K562 (cell line): ENCODE measurements around the gene TRPV5. TPM values are rescaled to one million over a fixed set of nuclear protein-coding genes. Genes with fewer than 3 reads are reported as not detected.

Source experiments
- HDAC1 ChIP-seq, 2 experiments: fragments of 450-650 bp; IDR thresholded peaks; 2 replicates each; pipeline ENCODE4 v1.6.1; 2016 to 2017; ENCODE audit warnings: inconsistent platforms in 1 of 2, mild to moderate bottlenecking in 1 of 2, moderate library complexity in 1 of 2
- NFXL1 ChIP-seq: fragments of 450-650 bp; formaldehyde crosslinking; IDR thresholded peaks from 2 replicates; pipeline ENCODE4 v1.4.0; 2021; ENCODE audit warnings: mild to moderate bottlenecking
- PRMT5 ChIP-seq: sonication (generic); formaldehyde crosslinking; IDR thresholded peaks from 2 replicates; pipeline ENCODE4 v1.5.0; 2020; ENCODE audit warnings: missing genetic modification reagents
- PTBP1 ChIP-seq: fragments of 200-400 bp; formaldehyde crosslinking; IDR thresholded peaks from 2 replicates; pipeline ENCODE4 v1.6.1; 2017; ENCODE audit warnings: low read depth, low read length
- RFX5 ChIP-seq: IDR thresholded peaks from 2 replicates; pipeline ENCODE4 v1.6.1; 2011; ENCODE audit warnings: low read depth, mild to moderate bottlenecking, improper control_type of control experiment, low read length
- SAFB2 ChIP-seq: fragments of 200-400 bp; formaldehyde crosslinking; IDR thresholded peaks from 2 replicates; pipeline ENCODE4 v1.6.1; 2018; ENCODE audit warnings: borderline replicate concordance, low read length, low read depth, moderate library complexity; ENCODE audit not compliant: severe bottlenecking
- SMAD4 ChIP-seq: fragments of 250-450 bp; sonication (Bioruptor Pico); conservative IDR thresholded peaks from 2 replicates; pipeline ENCODE4 v1.8.0; 2021; ENCODE audit warnings: inconsistent platforms, mild to moderate bottlenecking, moderate library complexity
- YBX1 ChIP-seq: fragments of 450-650 bp; IDR thresholded peaks from 2 replicates; pipeline ENCODE4 v1.7.1; 2016; ENCODE audit warnings: mild to moderate bottlenecking
- ZKSCAN8 ChIP-seq: fragments of 200-800 bp; sonication (Bioruptor generic); IDR thresholded peaks from 2 replicates; pipeline ENCODE4 v1.6.1; 2016; ENCODE audit warnings: missing genetic modification characterization, missing compliant biosample characterization
- ZNF444 ChIP-seq: fragments of 250-450 bp; sonication (Bioruptor Pico); IDR thresholded peaks from 2 replicates; pipeline ENCODE4 v1.4.0; 2020; ENCODE audit warnings: mild to moderate bottlenecking, moderate library complexity
- polyA plus RNA-seq, 8 experiments: library from polyadenylated mRNA; depleted of rRNA in 4 of 8; stranded (reverse) in 5 of 8; unstranded in 3 of 8; fragments of >200 nt; fragmentation: Nextera tagmentation in 2 of 8; fragmentation: Illumina TruSeq in 1 of 8; extraction: Ambion mirVana in 2 of 8; extraction: Trizol in 1 of 8; gene quantifications; 2 replicates each; pipeline versions ENCODE4 v1.2.1 to v1.2.3, GENCODE V29; 2011 to 2014; ENCODE audit warnings: inconsistent platforms in 1 of 8, missing spikeins in 1 of 8
- total RNA-seq, 7 experiments: library from RNA; depleted of rRNA in 6 of 7; stranded (reverse); fragments of >200 nt in 6 of 7; fragmentation: Illumina TruSeq in 2 of 7; extraction: Trizol in 2 of 7; gene quantifications; 2 replicates each; pipeline versions ENCODE4 v1.2.1 to v1.2.3, GENCODE V29; 2011 to 2021; ENCODE audit warnings: low replicate concordance in 1 of 7
- TF ChIP-seq, protein P1 (sequence below): fragments of 450-650 bp; IDR thresholded peaks from 2 replicates; pipeline ENCODE4 v1.6.1; 2016; ENCODE audit warnings: mild to moderate bottlenecking, moderate library complexity
- TF ChIP-seq, protein P2 (sequence below): sonication (generic); formaldehyde crosslinking; IDR thresholded peaks from 2 replicates; pipeline ENCODE4 v1.8.0; 2022; ENCODE audit warnings: mild to moderate bottlenecking, missing genetic modification reagents
- TF ChIP-seq, protein P3 (sequence below): IDR thresholded peaks from 2 replicates; pipeline ENCODE4 v1.6.1; 2016; ENCODE audit warnings: missing genetic modification characterization, missing compliant biosample characterization

Gene TRPV5
- total and polyA plus RNA-seq, 9 of the 15 experiments (the other 6 are each of a cell fraction or from before 2014, with no cell fraction given): not detected

DNA sequence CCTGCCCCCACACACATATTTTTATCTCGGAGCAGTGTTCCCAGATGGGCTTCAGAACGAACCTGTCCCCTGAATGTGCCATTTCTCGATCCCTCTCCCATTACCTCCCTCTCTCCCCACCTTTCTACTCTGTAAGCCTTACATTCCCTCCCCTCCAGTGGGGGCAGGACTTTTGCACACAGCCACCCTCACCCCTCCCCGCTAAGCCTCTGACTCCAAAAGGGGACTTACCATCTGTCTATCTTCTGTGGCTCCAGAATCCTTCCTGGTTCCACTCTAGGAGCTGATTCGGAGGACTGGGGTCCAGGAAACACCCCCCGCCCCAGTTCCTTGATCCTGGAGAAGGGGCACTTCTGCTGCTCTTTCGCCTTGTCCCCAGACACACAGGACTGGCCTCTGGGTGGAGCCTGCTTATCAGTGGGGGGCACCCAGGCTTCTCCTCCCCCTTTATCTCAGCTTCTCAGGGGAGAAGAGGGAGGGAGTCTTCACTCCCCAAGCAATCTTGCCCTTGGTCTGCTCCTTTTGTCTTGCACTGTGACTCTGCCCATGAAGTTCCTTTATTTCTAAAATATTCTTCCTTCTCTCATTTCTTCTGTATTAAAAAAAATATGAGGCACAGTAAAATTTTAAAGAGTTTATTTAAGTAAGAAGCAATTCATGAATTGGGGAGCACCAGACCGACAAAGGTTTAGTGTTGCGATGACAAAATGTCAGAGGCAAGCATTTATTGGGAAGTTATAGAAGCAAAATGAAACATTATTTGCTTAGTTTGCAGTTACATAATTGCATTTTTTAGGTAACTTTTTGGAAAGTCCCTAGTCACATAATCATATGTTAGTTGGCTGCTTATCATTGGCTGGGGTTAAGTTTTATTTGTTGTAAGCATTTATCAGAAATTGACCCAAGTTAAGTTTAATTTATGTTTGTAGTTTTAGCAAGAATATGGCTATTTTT lies 28.7 kb upstream of the TRPV5 start, which contains the start of gene KEL (continued):
- TF ChIP-seq, protein P1, sequence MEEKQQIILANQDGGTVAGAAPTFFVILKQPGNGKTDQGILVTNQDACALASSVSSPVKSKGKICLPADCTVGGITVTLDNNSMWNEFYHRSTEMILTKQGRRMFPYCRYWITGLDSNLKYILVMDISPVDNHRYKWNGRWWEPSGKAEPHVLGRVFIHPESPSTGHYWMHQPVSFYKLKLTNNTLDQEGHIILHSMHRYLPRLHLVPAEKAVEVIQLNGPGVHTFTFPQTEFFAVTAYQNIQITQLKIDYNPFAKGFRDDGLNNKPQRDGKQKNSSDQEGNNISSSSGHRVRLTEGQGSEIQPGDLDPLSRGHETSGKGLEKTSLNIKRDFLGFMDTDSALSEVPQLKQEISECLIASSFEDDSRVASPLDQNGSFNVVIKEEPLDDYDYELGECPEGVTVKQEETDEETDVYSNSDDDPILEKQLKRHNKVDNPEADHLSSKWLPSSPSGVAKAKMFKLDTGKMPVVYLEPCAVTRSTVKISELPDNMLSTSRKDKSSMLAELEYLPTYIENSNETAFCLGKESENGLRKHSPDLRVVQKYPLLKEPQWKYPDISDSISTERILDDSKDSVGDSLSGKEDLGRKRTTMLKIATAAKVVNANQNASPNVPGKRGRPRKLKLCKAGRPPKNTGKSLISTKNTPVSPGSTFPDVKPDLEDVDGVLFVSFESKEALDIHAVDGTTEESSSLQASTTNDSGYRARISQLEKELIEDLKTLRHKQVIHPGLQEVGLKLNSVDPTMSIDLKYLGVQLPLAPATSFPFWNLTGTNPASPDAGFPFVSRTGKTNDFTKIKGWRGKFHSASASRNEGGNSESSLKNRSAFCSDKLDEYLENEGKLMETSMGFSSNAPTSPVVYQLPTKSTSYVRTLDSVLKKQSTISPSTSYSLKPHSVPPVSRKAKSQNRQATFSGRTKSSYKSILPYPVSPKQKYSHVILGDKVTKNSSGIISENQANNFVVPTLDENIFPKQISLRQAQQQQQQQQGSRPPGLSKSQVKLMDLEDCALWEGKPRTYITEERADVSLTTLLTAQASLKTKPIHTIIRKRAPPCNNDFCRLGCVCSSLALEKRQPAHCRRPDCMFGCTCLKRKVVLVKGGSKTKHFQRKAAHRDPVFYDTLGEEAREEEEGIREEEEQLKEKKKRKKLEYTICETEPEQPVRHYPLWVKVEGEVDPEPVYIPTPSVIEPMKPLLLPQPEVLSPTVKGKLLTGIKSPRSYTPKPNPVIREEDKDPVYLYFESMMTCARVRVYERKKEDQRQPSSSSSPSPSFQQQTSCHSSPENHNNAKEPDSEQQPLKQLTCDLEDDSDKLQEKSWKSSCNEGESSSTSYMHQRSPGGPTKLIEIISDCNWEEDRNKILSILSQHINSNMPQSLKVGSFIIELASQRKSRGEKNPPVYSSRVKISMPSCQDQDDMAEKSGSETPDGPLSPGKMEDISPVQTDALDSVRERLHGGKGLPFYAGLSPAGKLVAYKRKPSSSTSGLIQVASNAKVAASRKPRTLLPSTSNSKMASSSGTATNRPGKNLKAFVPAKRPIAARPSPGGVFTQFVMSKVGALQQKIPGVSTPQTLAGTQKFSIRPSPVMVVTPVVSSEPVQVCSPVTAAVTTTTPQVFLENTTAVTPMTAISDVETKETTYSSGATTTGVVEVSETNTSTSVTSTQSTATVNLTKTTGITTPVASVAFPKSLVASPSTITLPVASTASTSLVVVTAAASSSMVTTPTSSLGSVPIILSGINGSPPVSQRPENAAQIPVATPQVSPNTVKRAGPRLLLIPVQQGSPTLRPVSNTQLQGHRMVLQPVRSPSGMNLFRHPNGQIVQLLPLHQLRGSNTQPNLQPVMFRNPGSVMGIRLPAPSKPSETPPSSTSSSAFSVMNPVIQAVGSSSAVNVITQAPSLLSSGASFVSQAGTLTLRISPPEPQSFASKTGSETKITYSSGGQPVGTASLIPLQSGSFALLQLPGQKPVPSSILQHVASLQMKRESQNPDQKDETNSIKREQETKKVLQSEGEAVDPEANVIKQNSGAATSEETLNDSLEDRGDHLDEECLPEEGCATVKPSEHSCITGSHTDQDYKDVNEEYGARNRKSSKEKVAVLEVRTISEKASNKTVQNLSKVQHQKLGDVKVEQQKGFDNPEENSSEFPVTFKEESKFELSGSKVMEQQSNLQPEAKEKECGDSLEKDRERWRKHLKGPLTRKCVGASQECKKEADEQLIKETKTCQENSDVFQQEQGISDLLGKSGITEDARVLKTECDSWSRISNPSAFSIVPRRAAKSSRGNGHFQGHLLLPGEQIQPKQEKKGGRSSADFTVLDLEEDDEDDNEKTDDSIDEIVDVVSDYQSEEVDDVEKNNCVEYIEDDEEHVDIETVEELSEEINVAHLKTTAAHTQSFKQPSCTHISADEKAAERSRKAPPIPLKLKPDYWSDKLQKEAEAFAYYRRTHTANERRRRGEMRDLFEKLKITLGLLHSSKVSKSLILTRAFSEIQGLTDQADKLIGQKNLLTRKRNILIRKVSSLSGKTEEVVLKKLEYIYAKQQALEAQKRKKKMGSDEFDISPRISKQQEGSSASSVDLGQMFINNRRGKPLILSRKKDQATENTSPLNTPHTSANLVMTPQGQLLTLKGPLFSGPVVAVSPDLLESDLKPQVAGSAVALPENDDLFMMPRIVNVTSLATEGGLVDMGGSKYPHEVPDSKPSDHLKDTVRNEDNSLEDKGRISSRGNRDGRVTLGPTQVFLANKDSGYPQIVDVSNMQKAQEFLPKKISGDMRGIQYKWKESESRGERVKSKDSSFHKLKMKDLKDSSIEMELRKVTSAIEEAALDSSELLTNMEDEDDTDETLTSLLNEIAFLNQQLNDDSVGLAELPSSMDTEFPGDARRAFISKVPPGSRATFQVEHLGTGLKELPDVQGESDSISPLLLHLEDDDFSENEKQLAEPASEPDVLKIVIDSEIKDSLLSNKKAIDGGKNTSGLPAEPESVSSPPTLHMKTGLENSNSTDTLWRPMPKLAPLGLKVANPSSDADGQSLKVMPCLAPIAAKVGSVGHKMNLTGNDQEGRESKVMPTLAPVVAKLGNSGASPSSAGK: no peak
- TF ChIP-seq RFX5 (peak; percentile 39; the same call in 1 of the 2 replicates), PTBP1 (no peak), YBX1 (no peak), ZNF444 (CRISPR knock-in tag) (peak; percentile 79; the same call in 1 of the 2 replicates), NFXL1 (CRISPR knock-in tag) (no peak), ZKSCAN8 (CRISPR knock-in tag) (no peak), PRMT5 (CRISPR knock-in tag) (no peak), SMAD4 (peak; percentile 87), HDAC1 (IDR thresholded peaks at IDR 0.05) (peak; percentile 61 to 64; a peak in 1 of 4 replicates), SAFB2 (no peak)
- TF ChIP-seq, protein P2, sequence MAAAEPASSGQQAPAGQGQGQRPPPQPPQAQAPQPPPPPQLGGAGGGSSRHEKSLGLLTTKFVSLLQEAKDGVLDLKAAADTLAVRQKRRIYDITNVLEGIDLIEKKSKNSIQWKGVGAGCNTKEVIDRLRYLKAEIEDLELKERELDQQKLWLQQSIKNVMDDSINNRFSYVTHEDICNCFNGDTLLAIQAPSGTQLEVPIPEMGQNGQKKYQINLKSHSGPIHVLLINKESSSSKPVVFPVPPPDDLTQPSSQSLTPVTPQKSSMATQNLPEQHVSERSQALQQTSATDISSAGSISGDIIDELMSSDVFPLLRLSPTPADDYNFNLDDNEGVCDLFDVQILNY (CRISPR knock-in tag): no peak
- TF ChIP-seq, protein P3, sequence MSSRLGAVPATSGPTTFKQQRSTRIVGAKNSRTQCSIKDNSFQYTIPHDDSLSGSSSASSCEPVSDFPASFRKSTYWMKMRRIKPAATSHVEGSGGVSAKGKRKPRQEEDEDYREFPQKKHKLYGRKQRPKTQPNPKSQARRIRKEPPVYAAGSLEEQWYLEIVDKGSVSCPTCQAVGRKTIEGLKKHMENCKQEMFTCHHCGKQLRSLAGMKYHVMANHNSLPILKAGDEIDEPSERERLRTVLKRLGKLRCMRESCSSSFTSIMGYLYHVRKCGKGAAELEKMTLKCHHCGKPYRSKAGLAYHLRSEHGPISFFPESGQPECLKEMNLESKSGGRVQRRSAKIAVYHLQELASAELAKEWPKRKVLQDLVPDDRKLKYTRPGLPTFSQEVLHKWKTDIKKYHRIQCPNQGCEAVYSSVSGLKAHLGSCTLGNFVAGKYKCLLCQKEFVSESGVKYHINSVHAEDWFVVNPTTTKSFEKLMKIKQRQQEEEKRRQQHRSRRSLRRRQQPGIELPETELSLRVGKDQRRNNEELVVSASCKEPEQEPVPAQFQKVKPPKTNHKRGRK: no peak
